Activated gamma-delta T cell treated with anti-CD3 and anti-CD28 coated beads, Interleukin-2, amount 50 U/mL, for 16 hours (primary cell): Measurements from ENCODE around the gene TGM4.
"Not testable (repeated sequence)": the region's sequence is repeated elsewhere in the genome, so short reads cannot be mapped to it uniquely, and the experiment has no call there.

Source experiments
- DNase-seq: peaks from one replicate; pipeline ENCODE4 v3.0.0-alpha.2; 2020; ENCODE audit warnings: low read depth

TGM4 gene

GRCh38 chr3:44874308-44874707, at the start of gene TGM4:
Gene TGM4 (plus strand): TSS chr3:44874608. CDS start chr3:44874679, 71 bp downstream.
- DNase-seq, result no peak

DNA sequence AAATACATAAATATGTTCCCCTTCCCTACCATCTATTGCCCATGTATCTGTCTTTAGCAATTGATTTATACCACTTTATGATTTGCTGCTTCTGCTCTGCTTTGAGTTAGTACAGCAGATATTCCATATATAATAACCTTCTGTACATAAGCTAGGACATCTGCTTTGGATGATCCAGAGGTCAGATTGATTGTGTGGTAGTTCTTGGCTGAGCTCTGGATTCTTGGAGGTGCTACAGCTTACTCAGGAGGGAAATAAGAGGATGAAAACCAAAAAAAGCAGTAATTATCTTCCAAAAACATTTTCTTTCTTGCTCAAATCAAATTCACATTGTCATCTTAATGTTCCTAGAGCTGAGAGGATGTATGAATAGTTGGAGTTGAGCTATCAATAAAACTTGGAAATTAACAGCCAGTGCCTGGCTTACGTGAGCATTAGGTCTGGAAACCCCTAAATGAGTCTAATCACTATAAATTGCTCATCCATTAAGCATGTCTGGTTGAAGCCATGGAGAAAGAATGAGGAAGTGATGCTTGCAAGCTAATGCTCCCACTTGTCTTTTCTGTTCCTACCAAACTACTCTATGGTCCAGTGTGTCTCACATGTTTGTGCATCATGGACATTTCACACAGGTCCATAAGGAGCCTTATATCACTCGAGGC, 49.0 kb upstream of the TGM4 start:
- no peak for DNase-seq

- no peak for DNase-seq
Observed at GRCh38 chr3:44827196-44827595, 47.2 kb upstream of the TGM4 start.

- no peak for DNase-seq
Observed at GRCh38 chr3:44831232-44831631, 43.2 kb upstream of the TGM4 start.

DNA sequence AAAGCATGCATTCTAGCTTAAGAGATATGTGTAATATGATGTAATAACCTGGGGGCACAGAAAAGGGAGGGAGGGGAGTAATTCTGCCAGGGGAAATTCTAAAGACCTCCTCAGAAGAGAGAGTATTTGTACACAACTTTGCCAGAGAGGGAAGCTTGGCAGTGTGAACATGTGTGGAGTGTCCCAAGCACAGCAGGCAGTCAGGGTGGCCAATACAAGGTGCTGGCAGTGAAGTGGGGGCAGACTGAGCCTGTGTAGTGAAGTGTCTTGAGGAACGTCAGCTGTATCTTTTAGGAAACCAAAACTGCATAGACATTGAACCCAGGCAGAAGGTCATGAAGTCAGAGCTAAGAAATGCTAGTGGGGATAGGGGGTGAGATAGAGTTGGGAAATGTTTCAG, 42.4 kb upstream of the TGM4 start:
- DNase-seq, result no peak

GRCh38 chr3:44832965-44833364, 41.4 kb upstream of the TGM4 start:
- no peak for DNase-seq

GRCh38 chr3:44833394-44833793, 41.0 kb upstream of the TGM4 start:
- no peak for DNase-seq

- no peak for DNase-seq
Observed at GRCh38 chr3:44835684-44836083, 38.7 kb upstream of the TGM4 start.

DNA sequence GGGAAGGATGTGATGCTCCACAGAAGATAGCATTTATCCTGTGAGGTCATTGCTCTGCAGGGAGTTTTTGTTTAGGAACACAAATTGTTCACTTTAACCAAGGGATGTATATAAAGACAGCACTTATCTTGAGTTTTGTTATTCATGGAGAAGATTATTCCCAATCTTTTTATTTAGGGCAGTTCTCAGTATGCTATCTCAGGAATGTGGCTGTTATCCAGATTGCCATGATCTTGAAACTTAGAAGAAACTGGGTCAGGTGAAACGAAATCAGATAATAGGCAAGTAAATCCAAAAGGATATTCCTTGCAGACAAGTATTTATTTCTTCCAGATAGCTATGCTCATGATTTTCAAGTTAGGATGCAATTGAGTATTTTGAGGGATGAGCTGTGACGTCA, 32.0 kb upstream of the TGM4 start:
- DNase-seq, result no peak

- DNase-seq, result no peak
Observed at GRCh38 chr3:44845528-44846520, 28.6 kb upstream of the TGM4 start.

DNA sequence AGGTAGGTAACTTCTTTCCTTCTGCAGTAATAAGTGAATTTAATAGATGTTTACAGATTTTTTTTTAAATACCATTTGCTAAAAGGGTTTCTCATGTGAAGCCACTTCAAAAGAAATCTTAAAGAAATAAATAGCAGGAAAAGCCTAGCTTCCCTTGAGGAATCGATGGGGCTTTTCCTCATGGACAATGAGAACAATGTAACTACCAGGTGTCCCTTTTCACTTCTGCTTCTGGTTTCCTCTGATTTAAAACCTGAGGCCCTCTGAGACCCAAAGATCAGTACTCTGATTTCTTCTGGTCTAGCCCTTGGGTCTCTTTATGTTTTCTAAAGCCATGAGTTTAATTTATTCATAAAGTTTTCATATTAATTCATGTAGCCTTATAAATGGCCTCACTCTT, 25.8 kb upstream of the TGM4 start:
- DNase-seq, result no peak

- not testable (repeated sequence) for DNase-seq
Observed at GRCh38 chr3:44856663-44857062, 17.7 kb upstream of the TGM4 start.

GRCh38 chr3:44860117-44860516, 14.3 kb upstream of the TGM4 start:
- DNase-seq, result no peak

GRCh38 chr3:44861412-44862225, 12.8 kb upstream of the TGM4 start, which contains the start of gene TMEM42:
Gene TMEM42 (plus strand): TSS chr3:44861912. CDS start chr3:44861925, 13 bp downstream.
- DNase-seq, result peak; percentile 79

DNA sequence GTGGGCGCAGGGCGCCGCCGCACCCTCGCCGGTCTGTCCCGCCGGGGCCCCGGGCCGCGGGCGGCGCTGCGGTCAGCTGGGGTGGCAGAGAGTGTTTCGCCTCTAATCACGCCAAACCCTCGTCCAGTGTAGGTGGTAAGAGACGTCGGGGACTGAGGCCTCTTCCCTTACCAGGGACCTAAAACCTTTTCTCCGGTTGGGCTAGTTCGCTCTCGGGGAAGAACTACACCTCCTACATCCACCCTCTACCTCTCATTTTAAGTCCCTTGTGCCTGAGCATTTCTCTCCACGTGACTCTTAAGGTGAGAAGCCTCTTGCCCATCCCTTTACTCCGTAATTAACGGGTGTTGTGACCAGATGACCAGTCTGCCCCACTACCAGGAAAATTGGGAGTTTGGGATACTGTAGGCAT, 12.2 kb upstream of the TGM4 start:
- no peak for DNase-seq

DNA sequence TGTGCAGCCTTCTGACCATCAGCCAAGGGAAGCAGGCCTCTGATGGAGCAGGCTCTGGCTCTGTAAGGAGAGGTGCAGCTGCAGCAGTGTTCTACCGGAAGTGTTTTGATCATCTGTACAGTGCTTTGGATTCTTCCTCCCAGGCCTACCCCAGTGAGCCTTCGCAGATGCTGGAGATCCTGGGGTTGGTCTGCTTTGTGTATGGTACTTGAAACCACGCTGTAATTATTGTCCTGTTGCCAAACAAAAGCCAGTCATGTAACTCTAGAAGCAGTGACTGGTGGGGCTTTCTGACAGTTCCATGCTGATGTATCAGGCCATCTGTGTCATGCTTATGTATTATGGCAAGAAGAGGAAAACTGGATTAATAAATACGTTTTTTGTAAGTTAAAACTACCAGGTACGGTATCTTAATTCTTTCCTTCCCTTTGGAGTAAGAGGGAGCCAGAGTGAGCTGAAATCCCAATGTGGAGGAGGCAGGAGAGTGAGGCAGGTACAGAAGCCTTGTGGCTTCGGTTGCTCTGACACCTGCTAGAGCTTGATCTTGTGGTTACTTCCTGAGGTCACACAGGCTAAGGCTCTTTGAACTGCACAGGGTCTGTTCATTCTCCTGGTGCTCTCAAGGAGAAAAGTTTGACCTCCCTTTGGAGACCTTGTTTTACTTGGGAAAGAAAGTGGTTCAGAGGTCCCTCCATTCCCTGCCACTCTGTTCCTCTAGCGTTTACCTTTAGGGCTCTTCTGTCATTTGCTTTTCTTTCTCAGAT, 9.0 kb upstream of the TGM4 start:
- DNase-seq, result no peak

GRCh38 chr3:44867421-44868111, 6.8 kb upstream of the TGM4 start:
- DNase-seq, result no peak

DNA sequence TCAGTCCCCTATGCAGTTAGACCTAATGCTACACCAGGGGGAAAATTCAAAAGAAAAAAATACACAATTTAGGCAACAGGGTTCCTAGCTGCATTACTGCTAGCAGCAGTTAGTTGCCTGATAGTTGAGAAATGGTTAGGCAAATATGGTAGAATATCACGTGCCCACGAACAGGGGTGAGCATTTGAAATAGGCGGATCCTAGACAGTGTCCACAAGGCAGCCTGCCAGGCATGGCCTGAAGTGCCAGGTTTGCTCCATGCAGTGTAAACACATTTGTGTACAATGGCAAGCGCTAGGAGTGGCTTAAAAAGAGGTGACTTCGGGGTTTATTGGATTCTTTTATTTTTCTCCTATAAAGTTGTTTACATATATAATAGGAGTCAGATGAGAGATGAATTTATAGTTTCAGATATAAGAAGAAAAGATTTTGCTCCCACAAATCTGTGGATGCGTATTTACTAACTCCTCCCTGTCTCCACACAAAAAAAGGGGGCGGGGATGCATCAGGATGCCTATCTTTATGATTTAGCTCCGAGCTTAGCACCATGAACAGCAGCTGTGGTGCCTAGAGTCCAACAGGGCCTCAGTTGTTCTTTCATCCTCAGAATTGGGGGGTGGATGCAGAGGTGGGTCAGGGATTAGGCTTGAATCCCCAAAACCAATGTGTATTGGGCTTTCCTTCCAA, 3.9 kb upstream of the TGM4 start:
- DNase-seq, result no peak

DNA sequence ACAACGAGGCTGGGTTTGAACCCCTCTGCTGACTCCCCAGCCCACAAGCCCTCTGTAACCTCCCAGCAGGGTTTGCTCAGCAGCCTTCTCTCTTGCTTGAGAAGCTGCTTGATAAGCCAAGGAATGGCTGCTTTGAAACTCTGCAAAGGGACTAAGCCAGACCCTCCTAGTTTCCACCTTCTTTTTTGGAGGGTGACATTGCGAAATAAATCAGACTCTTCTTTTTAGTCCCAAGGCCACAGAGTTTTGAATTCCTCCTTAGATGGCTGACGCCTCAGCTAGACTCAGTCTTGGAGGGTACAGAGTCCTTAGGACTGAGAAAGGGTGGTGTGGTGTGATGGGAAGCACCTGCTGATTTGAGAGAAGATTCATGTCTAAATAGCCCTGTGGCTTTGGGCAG, 1.2 kb downstream of the TGM4 start:
- DNase-seq, result no peak

- no peak for DNase-seq
Observed at GRCh38 chr3:44877333-44877732, 2.9 kb downstream of the TGM4 start.
